ENCODE data around the gene BCKDHA. TPM values are rescaled to one million over a fixed set of nuclear protein-coding genes. Genes with fewer than 3 reads are reported as not detected.
A peak's percentile ranks its signal among the peaks of the same experiment; 100 is the strongest.
"Not testable (repeated sequence)": the region's sequence is repeated elsewhere in the genome, so short reads cannot be mapped to it uniquely, and the experiment has no call there.

BCKDHA gene
- total RNA-seq, 1 donor from 2014 or later: 6.8 TPM

DNA sequence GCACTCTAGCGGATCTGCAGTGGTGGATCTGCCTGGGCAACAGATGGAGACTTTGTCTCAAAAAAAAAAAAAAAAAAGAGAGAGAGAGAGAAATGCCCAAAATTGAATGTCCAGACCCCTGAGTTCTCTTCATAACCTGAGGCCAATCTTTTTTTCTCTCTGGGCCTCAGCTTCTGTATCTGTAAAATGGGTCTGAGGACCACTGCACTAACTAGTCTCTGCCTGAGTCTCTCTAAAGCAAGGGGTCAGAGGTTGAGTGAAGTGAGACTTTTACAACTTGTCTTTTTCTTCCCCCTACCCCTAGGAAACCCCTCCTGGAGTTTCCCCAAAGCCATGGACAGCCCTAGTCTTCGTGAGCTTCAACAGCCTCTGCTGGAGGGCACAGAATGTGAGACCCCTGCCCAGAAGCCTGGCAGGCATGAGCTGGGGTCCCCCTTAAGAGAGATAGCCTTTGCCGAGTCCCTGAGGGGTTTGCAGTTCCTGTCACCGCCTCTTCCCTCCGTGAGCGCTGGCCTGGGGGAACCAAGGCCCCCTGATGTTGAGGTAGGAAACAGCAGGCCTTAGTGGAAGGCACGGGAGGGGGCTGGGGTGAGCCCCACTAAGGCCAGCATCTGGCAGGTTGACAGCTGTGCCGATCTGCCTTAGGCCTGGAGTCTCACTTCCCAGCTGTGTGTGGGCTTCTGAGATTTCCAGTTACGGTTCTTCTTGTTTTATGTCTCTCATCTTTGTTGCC lies 19.5 kb upstream of the BCKDHA start:
- peaks cover 5% of the 10 kb centered on the region for H3K27me3 Mint-ChIP-seq (ENCODE audit: low read depth)
- H3K36me3 Mint-ChIP-seq (ENCODE audit: low read depth): peaks cover 2% of the 10 kb centered on the region
- H3K4me3 Mint-ChIP-seq: peak overlapping the region; percentile 41
- DNase-seq (ENCODE audit: low read depth, low spot score): peak; percentile 15
- peaks cover 15% of the 10 kb centered on the region for H3K4me1 Mint-ChIP-seq
- TF ChIP-seq, protein P1, sequence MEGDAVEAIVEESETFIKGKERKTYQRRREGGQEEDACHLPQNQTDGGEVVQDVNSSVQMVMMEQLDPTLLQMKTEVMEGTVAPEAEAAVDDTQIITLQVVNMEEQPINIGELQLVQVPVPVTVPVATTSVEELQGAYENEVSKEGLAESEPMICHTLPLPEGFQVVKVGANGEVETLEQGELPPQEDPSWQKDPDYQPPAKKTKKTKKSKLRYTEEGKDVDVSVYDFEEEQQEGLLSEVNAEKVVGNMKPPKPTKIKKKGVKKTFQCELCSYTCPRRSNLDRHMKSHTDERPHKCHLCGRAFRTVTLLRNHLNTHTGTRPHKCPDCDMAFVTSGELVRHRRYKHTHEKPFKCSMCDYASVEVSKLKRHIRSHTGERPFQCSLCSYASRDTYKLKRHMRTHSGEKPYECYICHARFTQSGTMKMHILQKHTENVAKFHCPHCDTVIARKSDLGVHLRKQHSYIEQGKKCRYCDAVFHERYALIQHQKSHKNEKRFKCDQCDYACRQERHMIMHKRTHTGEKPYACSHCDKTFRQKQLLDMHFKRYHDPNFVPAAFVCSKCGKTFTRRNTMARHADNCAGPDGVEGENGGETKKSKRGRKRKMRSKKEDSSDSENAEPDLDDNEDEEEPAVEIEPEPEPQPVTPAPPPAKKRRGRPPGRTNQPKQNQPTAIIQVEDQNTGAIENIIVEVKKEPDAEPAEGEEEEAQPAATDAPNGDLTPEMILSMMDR (conservative IDR thresholded peaks at IDR 0.05): peak; percentile 34
- peak overlapping the region; percentile 65 for H3K27ac Mint-ChIP-seq (ENCODE audit: unreplicated experiment)
- no peaks in the 10 kb centered on the region for H3K9me3 Mint-ChIP-seq

DNA sequence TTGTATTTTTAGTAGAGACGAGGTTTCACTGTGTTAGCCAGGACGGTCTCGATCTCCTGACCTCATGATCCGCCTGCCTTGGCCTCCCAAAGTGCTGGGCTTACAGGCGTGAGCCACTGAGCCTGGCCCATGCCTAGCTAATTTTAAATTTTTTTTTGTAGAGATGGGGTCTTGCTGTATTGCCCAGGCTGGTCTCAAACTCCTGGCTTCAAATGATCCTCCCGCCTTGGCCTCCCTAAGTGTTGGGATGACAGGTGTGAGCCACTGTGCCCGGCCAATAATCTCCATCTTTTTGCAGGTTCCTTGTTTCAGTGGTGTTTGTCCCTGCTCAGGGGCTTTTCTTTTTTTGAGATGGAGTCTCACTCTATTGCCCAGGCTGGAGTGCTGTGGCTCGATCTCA lies 16.1 kb upstream of the BCKDHA start:
- H3K36me3 Mint-ChIP-seq (ENCODE audit: low read depth); H3K4me3 Mint-ChIP-seq; DNase-seq (ENCODE audit: low read depth, low spot score); H3K9me3 Mint-ChIP-seq; H3K4me1 Mint-ChIP-seq; H3K27ac Mint-ChIP-seq (ENCODE audit: unreplicated experiment); H3K27me3 Mint-ChIP-seq (ENCODE audit: low read depth): not testable (repeated sequence)

DNA sequence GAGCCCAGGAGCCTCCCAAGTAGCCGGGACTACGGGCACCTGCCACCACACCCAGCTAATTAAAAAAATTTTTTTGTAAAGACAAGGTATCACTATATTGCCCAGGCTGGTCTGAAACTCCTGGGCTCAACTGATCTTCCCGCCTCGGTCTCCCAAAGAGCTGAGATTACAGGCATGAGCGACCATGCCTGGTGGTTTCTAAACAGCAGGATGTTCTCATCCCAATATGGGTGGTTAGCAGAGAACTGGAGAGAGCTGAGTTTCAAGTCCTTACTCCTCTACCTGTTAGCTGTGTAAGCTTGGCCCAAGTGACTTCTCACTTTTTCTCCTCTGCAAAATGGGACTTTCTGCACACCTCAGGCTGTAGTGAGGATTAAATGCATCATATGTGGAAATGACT lies 13.3 kb upstream of the BCKDHA start:
- Mint-ChIP-seq H3K27ac (ENCODE audit: unreplicated experiment) (no peak overlapping the region), H3K36me3 (ENCODE audit: low read depth) (peaks cover 2% of the 10 kb centered on the region), H3K9me3 (no peaks in the 10 kb centered on the region), H3K4me3 (no peak overlapping the region), H3K27me3 (ENCODE audit: low read depth) (no peaks in the 10 kb centered on the region), H3K4me1 (no peaks in the 10 kb centered on the region)
- DNase-seq (ENCODE audit: low read depth, low spot score): no peak
- TF ChIP-seq, protein P1 (conservative IDR thresholded peaks at IDR 0.05): no peak

DNA sequence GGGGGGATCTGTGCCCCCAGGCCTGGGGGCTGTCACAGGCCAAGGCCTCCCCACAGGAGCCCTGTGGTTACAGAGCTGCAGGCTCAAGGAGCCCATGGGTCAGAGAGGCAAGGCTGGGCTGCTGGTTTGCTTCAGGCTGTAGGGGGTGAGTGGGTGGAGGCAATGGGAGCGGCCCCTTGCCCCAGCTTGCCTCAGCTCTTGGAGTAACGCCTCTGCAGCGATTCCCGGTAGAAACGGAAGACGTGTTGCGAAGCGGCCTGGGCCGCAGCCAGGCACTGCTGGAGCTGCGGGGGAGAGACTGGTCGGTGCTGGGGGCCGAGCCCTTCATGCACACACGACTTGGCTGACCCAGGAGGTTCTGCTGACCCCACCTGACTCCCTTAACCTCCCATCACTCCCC lies 11.2 kb upstream of the BCKDHA start:
- Mint-ChIP-seq H3K9me3 (no peaks in the 10 kb centered on the region), H3K27me3 (ENCODE audit: low read depth) (no peaks in the 10 kb centered on the region), H3K4me1 (no peaks in the 10 kb centered on the region), H3K36me3 (ENCODE audit: low read depth) (peaks cover 2% of the 10 kb centered on the region), H3K27ac (ENCODE audit: unreplicated experiment) (no peak overlapping the region), H3K4me3 (no peak overlapping the region)
- DNase-seq (ENCODE audit: low read depth, low spot score): no peak
- TF ChIP-seq, protein P1 (conservative IDR thresholded peaks at IDR 0.05): no peak

DNA sequence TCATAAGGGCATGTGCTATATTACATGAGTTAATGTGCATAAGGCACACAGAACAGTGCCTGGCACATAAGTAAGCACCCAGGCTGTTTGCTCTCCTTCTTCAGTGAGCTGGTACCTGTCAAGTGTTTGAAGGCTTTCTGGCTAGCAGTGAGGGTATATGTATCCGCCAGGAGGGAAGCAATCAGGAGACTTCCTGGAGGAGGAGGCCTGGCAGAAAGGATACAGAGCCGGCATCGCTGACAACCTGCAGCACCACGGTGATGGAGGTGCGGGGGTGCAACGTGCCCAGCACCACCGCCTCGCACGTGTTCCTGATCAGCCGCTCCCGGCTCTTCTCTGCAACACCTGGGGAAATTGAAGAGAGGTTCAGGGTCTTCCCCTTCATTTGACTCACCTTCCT lies 6.0 kb upstream of the BCKDHA start:
- Mint-ChIP-seq H3K27me3 (ENCODE audit: low read depth) (no peaks in the 10 kb centered on the region), H3K4me1 (peaks cover 13% of the 10 kb centered on the region), H3K27ac (ENCODE audit: unreplicated experiment) (no peak overlapping the region), H3K9me3 (no peaks in the 10 kb centered on the region), H3K4me3 (no peak overlapping the region), H3K36me3 (ENCODE audit: low read depth) (no peaks in the 10 kb centered on the region)
- TF ChIP-seq, protein P1 (conservative IDR thresholded peaks at IDR 0.05): no peak
- no peak for DNase-seq (ENCODE audit: low read depth, low spot score)

DNA sequence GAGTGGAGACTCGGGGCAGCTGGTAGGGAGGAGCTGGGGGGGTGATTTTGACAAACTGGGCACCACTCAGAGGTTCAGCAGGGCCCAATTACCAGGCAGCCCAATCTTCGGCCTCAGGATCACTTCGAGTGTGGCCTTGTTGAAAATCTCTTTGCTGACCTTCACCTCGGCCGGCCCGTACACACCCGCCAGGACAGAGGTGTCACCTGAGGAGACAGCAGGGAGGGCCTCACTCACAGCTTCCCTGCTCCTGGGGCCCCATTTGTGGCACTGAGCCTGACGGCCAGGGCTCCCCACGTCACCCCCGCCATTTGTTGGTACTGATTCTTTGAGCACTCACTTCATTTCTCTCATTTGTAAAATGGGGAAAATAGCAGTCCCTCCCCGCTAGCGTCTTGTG lies 4.8 kb upstream of the BCKDHA start:
- peaks cover 24% of the 10 kb centered on the region for H3K4me1 Mint-ChIP-seq
- no peak overlapping the region for H3K4me3 Mint-ChIP-seq
- TF ChIP-seq, protein P1 (conservative IDR thresholded peaks at IDR 0.05): no peak
- no peak for DNase-seq (ENCODE audit: low read depth, low spot score)
- no peak overlapping the region for H3K27ac Mint-ChIP-seq (ENCODE audit: unreplicated experiment)
- no peaks in the 10 kb centered on the region for H3K9me3 Mint-ChIP-seq
- H3K27me3 Mint-ChIP-seq (ENCODE audit: low read depth): no peaks in the 10 kb centered on the region
- no peaks in the 10 kb centered on the region for H3K36me3 Mint-ChIP-seq (ENCODE audit: low read depth)
